Measurements from ENCODE around the gene OTOGL. TPM values are rescaled to one million over a fixed set of nuclear protein-coding genes. Genes with fewer than 3 reads are reported as not detected.

Gene OTOGL
- polyA plus RNA-seq, 1 donor from 2014 or later = 0.33 TPM

- Histone ChIP-seq H3K9ac (ENCODE audit: low read length) (no peak overlapping the region), H3K27ac (ENCODE audit: low read length) (no peak overlapping the region), H3K79me2 (replicated peaks; ENCODE audit: insufficient read depth, low read length) (no peaks in the 10 kb centered on the region), H2AFZ (ENCODE audit: low read depth, low read length) (no peak overlapping the region), H3K9me2 (ENCODE audit: insufficient read depth, low read length) (no peaks in the 10 kb centered on the region), H3K36me3 (ENCODE audit: insufficient read depth, low read length) (no peaks in the 10 kb centered on the region), H3K9me3 (ENCODE audit: low read length) (no peaks in the 10 kb centered on the region), H3K27me3 (ENCODE audit: insufficient read depth, low read depth, low read length) (no peaks in the 10 kb centered on the region), H3K4me2 (ENCODE audit: low read length) (no peak overlapping the region), H3K4me3 (ENCODE audit: low read length) (no peak overlapping the region), H4K20me1 (ENCODE audit: insufficient read depth) (no peaks in the 10 kb centered on the region), H3F3A (ENCODE audit: insufficient read depth, low read length, poor library complexity, severe bottlenecking) (no peaks in the 10 kb centered on the region)
- TF ChIP-seq CTCF (IDR thresholded peaks at IDR 0.05; ENCODE audit: poor library complexity, severe bottlenecking) = no peak
- TF ChIP-seq EP300 (conservative IDR thresholded peaks at IDR 0.05; ENCODE audit: poor library complexity, severe bottlenecking) = no peak
- no peak for TF ChIP-seq SMC3 (conservative IDR thresholded peaks at IDR 0.05; ENCODE audit: poor library complexity)
- TF ChIP-seq MXI1 (conservative IDR thresholded peaks at IDR 0.05; ENCODE audit: poor library complexity, severe bottlenecking) = no peak
Measured at GRCh38 chr12:80157645-80158044, 58.3 kb downstream of the OTOGL start.

GRCh38 chr12:80161612-80162011 lies 62.3 kb downstream of the OTOGL start:
- Histone ChIP-seq H3K36me3 (ENCODE audit: insufficient read depth, low read length) (no peaks in the 10 kb centered on the region), H3F3A (ENCODE audit: insufficient read depth, low read length, poor library complexity, severe bottlenecking) (no peaks in the 10 kb centered on the region), H3K9ac (ENCODE audit: low read length) (no peak overlapping the region), H3K4me2 (ENCODE audit: low read length) (no peak overlapping the region), H3K4me3 (ENCODE audit: low read length) (no peak overlapping the region), H3K9me2 (ENCODE audit: insufficient read depth, low read length) (no peaks in the 10 kb centered on the region), H3K9me3 (ENCODE audit: low read length) (no peaks in the 10 kb centered on the region), H2AFZ (ENCODE audit: low read depth, low read length) (no peak overlapping the region), H3K27ac (ENCODE audit: low read length) (no peak overlapping the region), H3K79me2 (replicated peaks; ENCODE audit: insufficient read depth, low read length) (no peaks in the 10 kb centered on the region), H3K27me3 (ENCODE audit: insufficient read depth, low read depth, low read length) (no peaks in the 10 kb centered on the region), H4K20me1 (ENCODE audit: insufficient read depth) (no peaks in the 10 kb centered on the region)
- TF ChIP-seq RAD21 (conservative IDR thresholded peaks at IDR 0.05) (no peak), EP300 (conservative IDR thresholded peaks at IDR 0.05; ENCODE audit: poor library complexity, severe bottlenecking) (no peak), REST (IDR thresholded peaks at IDR 0.05; ENCODE audit: borderline replicate concordance) (no peak), CTCF (IDR thresholded peaks at IDR 0.05; ENCODE audit: poor library complexity, severe bottlenecking) (no peak), MXI1 (conservative IDR thresholded peaks at IDR 0.05; ENCODE audit: poor library complexity, severe bottlenecking) (no peak), EZH2 (IDR thresholded peaks at IDR 0.05; ENCODE audit: borderline replicate concordance, insufficient read depth, low read length, poor library complexity, severe bottlenecking) (no peak), SMC3 (conservative IDR thresholded peaks at IDR 0.05; ENCODE audit: poor library complexity) (no peak), TAF1 (IDR thresholded peaks at IDR 0.05; ENCODE audit: low read depth) (no peak), POLR2AphosphoS5 (IDR thresholded peaks at IDR 0.05) (no peak)

Measured in neural cell (in vitro differentiated cells).